ENCODE results near the gene WWTR1. TPM values are rescaled to one million over a fixed set of nuclear protein-coding genes. Genes with fewer than 3 reads are reported as not detected.

The WWTR1 gene
- total RNA-seq, 2 donors from 2014 or later = 6.8 to 35.8 TPM

- Histone ChIP-seq H3K9me3 (no peaks in the 10 kb centered on the region), H3K4me1 (no peaks in the 10 kb centered on the region), H3K4me3 (no peak overlapping the region), H3K9ac (ENCODE audit: low read depth in 2 of 2, low read length in 2 of 2) (no peak overlapping the region), H3K27me3 (no peaks in the 10 kb centered on the region), H3K27ac (no peak overlapping the region), H3K36me3 (no peaks in the 10 kb centered on the region)
- intact Hi-C loops (cut with DNase I) = no loop called here
- no peak for DNase-seq
- TF ChIP-seq CTCF (IDR thresholded peaks at IDR 0.05) = no peak
Observed at GRCh38 chr3:149579838-149580542, 77.8 kb downstream of the WWTR1 start.

- intact Hi-C loops (cut with DNase I) = no loop called here
- Histone ChIP-seq H3K4me3 (no peak overlapping the region), H3K4me1 (no peaks in the 10 kb centered on the region), H3K27ac (no peak overlapping the region), H3K27me3 (no peaks in the 10 kb centered on the region), H3K9ac (ENCODE audit: low read depth in 2 of 2, low read length in 2 of 2) (no peak overlapping the region), H3K36me3 (no peaks in the 10 kb centered on the region), H3K9me3 (no peaks in the 10 kb centered on the region)
- no peak for TF ChIP-seq CTCF (IDR thresholded peaks at IDR 0.05)
- no peak for DNase-seq
Observed at GRCh38 chr3:149579161-149579560, 78.7 kb downstream of the WWTR1 start.

GRCh38 chr3:149577801-149578200 is 80.0 kb downstream of the WWTR1 start:
- H3K4me3 ChIP-seq = no peak overlapping the region
- no peaks in the 10 kb centered on the region for H3K27me3 ChIP-seq

GRCh38 chr3:149575961-149576564 is 81.8 kb downstream of the WWTR1 start:
- Histone ChIP-seq H3K9me3 (no peaks in the 10 kb centered on the region), H3K27ac (peak overlapping the region; percentile 49), H3K27me3 (no peaks in the 10 kb centered on the region), H3K4me1 (no peaks in the 10 kb centered on the region), H3K4me3 (no peak overlapping the region), H3K36me3 (no peaks in the 10 kb centered on the region), H3K9ac (ENCODE audit: low read depth in 2 of 2, low read length in 2 of 2) (peak overlapping the region in 1 of 2 donors; percentile 12)
- no peak for TF ChIP-seq CTCF (IDR thresholded peaks at IDR 0.05)
- peak; percentile 27 for DNase-seq
- intact Hi-C loops (cut with DNase I) = no loop called here

More at GRCh38 chr3:149577801-149578200, 80.0 kb downstream of the WWTR1 start:
- Histone ChIP-seq H3K36me3 (no peaks in the 10 kb centered on the region), H3K9me3 (no peaks in the 10 kb centered on the region), H3K9ac (ENCODE audit: low read depth in 2 of 2, low read length in 2 of 2) (no peak overlapping the region), H3K27ac (no peak overlapping the region), H3K4me1 (no peaks in the 10 kb centered on the region)
- intact Hi-C loops (cut with DNase I) = no loop called here
- TF ChIP-seq CTCF (IDR thresholded peaks at IDR 0.05) = no peak
- no peak for DNase-seq

GRCh38 chr3:149575213-149575960 is 82.4 kb downstream of the WWTR1 start:
- no peaks in the 10 kb centered on the region for H3K36me3 ChIP-seq
- no peak for TF ChIP-seq CTCF (IDR thresholded peaks at IDR 0.05)
- no peaks in the 10 kb centered on the region for H3K4me1 ChIP-seq
- peak overlapping the region in 1 of 2 donors; percentile 12 for H3K9ac ChIP-seq (ENCODE audit: low read depth in 2 of 2, low read length in 2 of 2)
- peak overlapping the region; percentile 49 for H3K27ac ChIP-seq
- no peak overlapping the region for H3K4me3 ChIP-seq
- no peaks in the 10 kb centered on the region for H3K27me3 ChIP-seq
- no peaks in the 10 kb centered on the region for H3K9me3 ChIP-seq
- DNase-seq = peak; percentile 24
- intact Hi-C loops (cut with DNase I) = no loop called here

Measured in colonic mucosa (tissue), 4 donors.